GM23338 (cell line): Measurements from ENCODE around the gene NLGN1. TPM values are rescaled to one million over a fixed set of nuclear protein-coding genes. Genes with fewer than 3 reads are reported as not detected.

Experiments used
- ATAC-seq: fragments of 200-7000 bp; cut with Tn5 transposase; 3 replicates; pipeline ENCODE4 v1.9.1; 2020
- DNase-seq: peaks from one replicate; pipeline ENCODE4 v3.0.0-alpha.2; 2015; ENCODE audit warnings: low spot score
- H2AFZ ChIP-seq: fragments of 200-600 bp; sonication (generic); 2 replicates; pipeline ENCODE4 v1.8.0; 2016; ENCODE audit warnings: antibody characterized with exemption, mild to moderate bottlenecking, moderate library complexity
- H3F3A ChIP-seq: fragments of 200-600 bp; sonication (generic); replicated peaks from 2 replicates; pipeline ENCODE4 v1.8.0; 2017; ENCODE audit warnings: antibody characterized with exemption, mixed run types, low read depth
- H3K27ac ChIP-seq: fragments of 200-600 bp; sonication (generic); 2 replicates; pipeline ENCODE4 v1.6.1; 2016; ENCODE audit warnings: low read depth
- H3K27me3 ChIP-seq: fragments of 200-600 bp; sonication (generic); 2 replicates; pipeline ENCODE4 v1.8.0; 2016; ENCODE audit warnings: mild to moderate bottlenecking, mixed run types, moderate library complexity; ENCODE audit not compliant: insufficient read depth
- H3K36me3 ChIP-seq: fragments of 200-600 bp; sonication (generic); 2 replicates; pipeline ENCODE4 v1.8.0; 2016; ENCODE audit warnings: mild to moderate bottlenecking; ENCODE audit not compliant: insufficient read depth
- H3K4me1 ChIP-seq: fragments of 200-600 bp; sonication (generic); 2 replicates; pipeline ENCODE4 v1.8.0; 2016; ENCODE audit warnings: mild to moderate bottlenecking, moderate library complexity; ENCODE audit not compliant: insufficient read depth
- H3K4me2 ChIP-seq: fragments of 200-600 bp; sonication (generic); 2 replicates; pipeline ENCODE4 v1.7.1; 2017; ENCODE audit warnings: mixed run types
- H3K4me3 ChIP-seq: fragments of 200-600 bp; sonication (generic); 2 replicates; pipeline ENCODE4 v1.6.1; 2016; ENCODE audit warnings: mixed run types
- H3K79me2 ChIP-seq: fragments of 200-600 bp; sonication (generic); replicated peaks from 2 replicates; pipeline ENCODE4 v1.8.0; 2017; ENCODE audit warnings: mild to moderate bottlenecking; ENCODE audit not compliant: insufficient read depth
- H3K9me2 ChIP-seq: fragments of 200-600 bp; sonication (generic); 2 replicates; pipeline ENCODE4 v1.8.0; 2017; ENCODE audit not compliant: insufficient read depth
- H4K20me1 ChIP-seq: fragments of 200-600 bp; sonication (generic); replicated peaks from 2 replicates; pipeline ENCODE4 v1.8.0; 2017; ENCODE audit warnings: mild to moderate bottlenecking; ENCODE audit not compliant: insufficient read depth
- H3K27ac Mint-ChIP-seq: 2 replicates; pipeline ENCODE4 v1.8.0; 2020; ENCODE audit warnings: inconsistent platforms, mild to moderate bottlenecking, moderate library complexity, mixed read lengths
- H3K27me3 Mint-ChIP-seq: 3 replicates; pipeline ENCODE4 v1.8.0; 2022; ENCODE audit warnings: low read depth, mild to moderate bottlenecking, moderate library complexity, mixed read lengths, inconsistent platforms; ENCODE audit not compliant: insufficient read depth, poor library complexity
- H3K36me3 Mint-ChIP-seq: 3 replicates; pipeline ENCODE4 v1.8.0; 2021; ENCODE audit warnings: low read depth, mild to moderate bottlenecking, inconsistent platforms, moderate library complexity, mixed read lengths
- H3K4me1 Mint-ChIP-seq: 3 replicates; pipeline ENCODE4 v1.8.0; 2020; ENCODE audit warnings: mild to moderate bottlenecking, inconsistent platforms, mixed read lengths
- H3K4me3 Mint-ChIP-seq: 3 replicates; pipeline ENCODE4 v1.8.0; 2021; ENCODE audit warnings: moderate library complexity, mild to moderate bottlenecking, inconsistent platforms, mixed read lengths
- H3K9me3 Mint-ChIP-seq: 3 replicates; pipeline ENCODE4 v1.8.0; 2020; ENCODE audit warnings: moderate library complexity, mild to moderate bottlenecking, inconsistent platforms, mixed read lengths
- EZH2 ChIP-seq: fragments of 200-600 bp; sonication (generic); IDR thresholded peaks from one replicate; pipeline ENCODE4 v1.8.0; 2017; ENCODE audit warnings: antibody characterized with exemption, mild to moderate bottlenecking, low read depth; ENCODE audit not compliant: unreplicated experiment
- JUNB ChIP-seq: IDR thresholded peaks from one replicate; pipeline ENCODE4 v1.6.1; 2016; ENCODE audit warnings: antibody characterized with exemption; ENCODE audit not compliant: unreplicated experiment
- NANOG ChIP-seq: IDR thresholded peaks from 2 replicates; pipeline ENCODE4 v1.6.1; 2016; ENCODE audit warnings: antibody characterized with exemption, borderline replicate concordance
- POLR2AphosphoS5 ChIP-seq: IDR thresholded peaks from 2 replicates; pipeline ENCODE4 v1.6.1; 2016; ENCODE audit warnings: antibody characterized with exemption, low read depth
- STAT1 ChIP-seq: IDR thresholded peaks from one replicate; pipeline ENCODE4 v1.6.1; 2016; ENCODE audit warnings: antibody characterized with exemption; ENCODE audit not compliant: unreplicated experiment
- ZNF331 ChIP-seq: fragments of 250-450 bp; sonication (Bioruptor Pico); IDR thresholded peaks from 2 replicates; pipeline ENCODE4 v1.5.0; 2020; ENCODE audit warnings: low read depth, mild to moderate bottlenecking, moderate library complexity
- polyA plus RNA-seq: library from polyadenylated mRNA; unstranded; fragments of >200 nt; fragmentation: Nextera tagmentation; extraction: Ambion mirVana; gene quantifications from 2 replicates; pipeline ENCODE4 v1.2.1, GENCODE V29; 2016
- total RNA-seq: library from RNA; depleted of rRNA; stranded (reverse); fragments of >200 nt; shearing (Covaris generic); gene quantifications from 2 replicates; pipeline ENCODE4 v1.2.3, GENCODE V29; 2014
- TF ChIP-seq, protein P1 (sequence below): fragments of 250-450 bp; sonication (Bioruptor Pico); IDR thresholded peaks from 2 replicates; pipeline ENCODE4 v1.5.0; 2020; ENCODE audit warnings: mild to moderate bottlenecking, moderate library complexity
- TF ChIP-seq, protein P2 (sequence below), 2 experiments: fragments of 200-600 bp in 1 of 2; sonication (generic) in 1 of 2; conservative IDR thresholded peaks; 2 replicates each; pipeline versions ENCODE4 v1.5.1 to v1.6.1; 2016 to 2017; ENCODE audit warnings: antibody characterized with exemption in 2 of 2, low read depth in 2 of 2, mild to moderate bottlenecking in 2 of 2, moderate library complexity in 1 of 2
- TF ChIP-seq, protein P3 (sequence below): IDR thresholded peaks from 2 replicates; pipeline ENCODE4 v1.6.1; 2016; ENCODE audit warnings: antibody characterized with exemption
- TF ChIP-seq, protein P4 (sequence below): IDR thresholded peaks from one replicate; pipeline ENCODE4 v1.6.1; 2018; ENCODE audit warnings: antibody characterized with exemption; ENCODE audit not compliant: unreplicated experiment

NLGN1 gene
- total and polyA plus RNA-seq, 2 experiments from 2014 or later = 6.5 to 18.6 TPM

DNA sequence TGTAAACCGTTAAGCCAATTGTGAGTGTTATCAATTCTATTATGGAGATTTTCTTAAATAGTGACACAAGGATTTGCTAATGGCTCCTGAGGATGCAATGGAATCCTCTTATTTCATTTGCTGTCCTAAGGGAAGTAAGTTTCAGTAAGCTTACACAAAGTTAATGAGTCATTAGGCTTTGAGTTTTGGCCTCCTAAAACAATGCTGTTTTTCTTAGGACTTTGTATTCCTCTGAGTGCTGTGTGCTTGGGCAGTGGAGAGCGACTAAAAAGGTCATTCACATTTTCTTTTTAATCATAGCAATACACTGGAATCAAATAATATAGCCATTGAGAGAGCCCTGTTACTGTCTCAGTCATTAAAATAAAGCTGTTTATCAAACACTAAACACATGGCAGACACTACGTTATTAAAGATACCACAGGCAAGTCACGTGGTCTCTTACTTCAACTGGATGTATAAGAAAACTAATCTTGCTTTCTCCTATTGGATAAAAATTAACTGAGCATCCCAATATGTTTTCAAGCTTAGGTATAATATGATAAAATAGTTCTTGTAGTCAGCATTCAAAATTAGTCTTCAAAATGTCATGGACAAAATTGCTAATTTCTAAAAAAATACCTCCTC lies 290.8 kb downstream of the NLGN1 start:
- peaks cover 6% of the 10 kb centered on the region for H3K4me1 ChIP-seq
- no peaks in the 10 kb centered on the region for H3K27me3 ChIP-seq
- H2AFZ ChIP-seq = no peak overlapping the region
- H3K27ac ChIP-seq = no peak overlapping the region
- Mint-ChIP-seq H3K4me3 (no peak overlapping the region), H3K4me1 (peaks cover 26% of the 10 kb centered on the region), H3K36me3 (no peaks in the 10 kb centered on the region), H3K27me3 (no peaks in the 10 kb centered on the region), H3K9me3 (no peaks in the 10 kb centered on the region), H3K27ac (peak overlapping the region; percentile 3; the same call in 1 of the 2 replicates)
- DNase-seq (no peak), ATAC-seq (no peak)
- H3K36me3 ChIP-seq = no peaks in the 10 kb centered on the region
- no peak overlapping the region for H3K4me2 ChIP-seq
- no peaks in the 10 kb centered on the region for H3F3A ChIP-seq
- no peak overlapping the region for H3K4me3 ChIP-seq
- TF ChIP-seq, protein P1, sequence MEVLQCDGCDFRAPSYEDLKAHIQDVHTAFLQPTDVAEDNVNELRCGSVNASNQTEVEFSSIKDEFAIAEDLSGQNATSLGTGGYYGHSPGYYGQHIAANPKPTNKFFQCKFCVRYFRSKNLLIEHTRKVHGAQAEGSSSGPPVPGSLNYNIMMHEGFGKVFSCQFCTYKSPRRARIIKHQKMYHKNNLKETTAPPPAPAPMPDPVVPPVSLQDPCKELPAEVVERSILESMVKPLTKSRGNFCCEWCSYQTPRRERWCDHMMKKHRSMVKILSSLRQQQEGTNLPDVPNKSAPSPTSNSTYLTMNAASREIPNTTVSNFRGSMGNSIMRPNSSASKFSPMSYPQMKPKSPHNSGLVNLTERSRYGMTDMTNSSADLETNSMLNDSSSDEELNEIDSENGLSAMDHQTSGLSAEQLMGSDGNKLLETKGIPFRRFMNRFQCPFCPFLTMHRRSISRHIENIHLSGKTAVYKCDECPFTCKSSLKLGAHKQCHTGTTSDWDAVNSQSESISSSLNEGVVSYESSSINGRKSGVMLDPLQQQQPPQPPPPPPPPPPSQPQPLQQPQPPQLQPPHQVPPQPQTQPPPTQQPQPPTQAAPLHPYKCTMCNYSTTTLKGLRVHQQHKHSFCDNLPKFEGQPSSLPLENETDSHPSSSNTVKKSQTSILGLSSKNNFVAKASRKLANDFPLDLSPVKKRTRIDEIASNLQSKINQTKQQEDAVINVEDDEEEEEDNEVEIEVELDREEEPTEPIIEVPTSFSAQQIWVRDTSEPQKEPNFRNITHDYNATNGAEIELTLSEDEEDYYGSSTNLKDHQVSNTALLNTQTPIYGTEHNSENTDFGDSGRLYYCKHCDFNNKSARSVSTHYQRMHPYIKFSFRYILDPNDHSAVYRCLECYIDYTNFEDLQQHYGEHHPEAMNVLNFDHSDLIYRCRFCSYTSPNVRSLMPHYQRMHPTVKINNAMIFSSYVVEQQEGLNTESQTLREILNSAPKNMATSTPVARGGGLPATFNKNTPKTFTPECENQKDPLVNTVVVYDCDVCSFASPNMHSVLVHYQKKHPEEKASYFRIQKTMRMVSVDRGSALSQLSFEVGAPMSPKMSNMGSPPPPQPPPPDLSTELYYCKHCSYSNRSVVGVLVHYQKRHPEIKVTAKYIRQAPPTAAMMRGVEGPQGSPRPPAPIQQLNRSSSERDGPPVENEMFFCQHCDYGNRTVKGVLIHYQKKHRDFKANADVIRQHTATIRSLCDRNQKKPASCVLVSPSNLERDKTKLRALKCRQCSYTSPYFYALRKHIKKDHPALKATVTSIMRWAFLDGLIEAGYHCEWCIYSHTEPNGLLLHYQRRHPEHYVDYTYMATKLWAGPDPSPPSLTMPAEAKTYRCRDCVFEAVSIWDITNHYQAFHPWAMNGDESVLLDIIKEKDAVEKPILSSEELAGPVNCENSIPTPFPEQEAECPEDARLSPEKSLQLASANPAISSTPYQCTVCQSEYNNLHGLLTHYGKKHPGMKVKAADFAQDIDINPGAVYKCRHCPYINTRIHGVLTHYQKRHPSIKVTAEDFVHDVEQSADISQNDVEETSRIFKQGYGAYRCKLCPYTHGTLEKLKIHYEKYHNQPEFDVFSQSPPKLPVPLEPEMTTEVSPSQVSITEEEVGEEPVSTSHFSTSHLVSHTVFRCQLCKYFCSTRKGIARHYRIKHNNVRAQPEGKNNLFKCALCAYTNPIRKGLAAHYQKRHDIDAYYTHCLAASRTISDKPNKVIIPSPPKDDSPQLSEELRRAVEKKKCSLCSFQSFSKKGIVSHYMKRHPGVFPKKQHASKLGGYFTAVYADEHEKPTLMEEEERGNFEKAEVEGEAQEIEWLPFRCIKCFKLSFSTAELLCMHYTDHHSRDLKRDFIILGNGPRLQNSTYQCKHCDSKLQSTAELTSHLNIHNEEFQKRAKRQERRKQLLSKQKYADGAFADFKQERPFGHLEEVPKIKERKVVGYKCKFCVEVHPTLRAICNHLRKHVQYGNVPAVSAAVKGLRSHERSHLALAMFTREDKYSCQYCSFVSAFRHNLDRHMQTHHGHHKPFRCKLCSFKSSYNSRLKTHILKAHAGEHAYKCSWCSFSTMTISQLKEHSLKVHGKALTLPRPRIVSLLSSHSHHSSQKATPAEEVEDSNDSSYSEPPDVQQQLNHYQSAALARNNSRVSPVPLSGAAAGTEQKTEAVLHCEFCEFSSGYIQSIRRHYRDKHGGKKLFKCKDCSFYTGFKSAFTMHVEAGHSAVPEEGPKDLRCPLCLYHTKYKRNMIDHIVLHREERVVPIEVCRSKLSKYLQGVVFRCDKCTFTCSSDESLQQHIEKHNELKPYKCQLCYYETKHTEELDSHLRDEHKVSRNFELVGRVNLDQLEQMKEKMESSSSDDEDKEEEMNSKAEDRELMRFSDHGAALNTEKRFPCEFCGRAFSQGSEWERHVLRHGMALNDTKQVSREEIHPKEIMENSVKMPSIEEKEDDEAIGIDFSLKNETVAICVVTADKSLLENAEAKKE (CRISPR knock-in tag) = no peak
- TF ChIP-seq POLR2AphosphoS5 = no peak
- TF ChIP-seq, protein P2, sequence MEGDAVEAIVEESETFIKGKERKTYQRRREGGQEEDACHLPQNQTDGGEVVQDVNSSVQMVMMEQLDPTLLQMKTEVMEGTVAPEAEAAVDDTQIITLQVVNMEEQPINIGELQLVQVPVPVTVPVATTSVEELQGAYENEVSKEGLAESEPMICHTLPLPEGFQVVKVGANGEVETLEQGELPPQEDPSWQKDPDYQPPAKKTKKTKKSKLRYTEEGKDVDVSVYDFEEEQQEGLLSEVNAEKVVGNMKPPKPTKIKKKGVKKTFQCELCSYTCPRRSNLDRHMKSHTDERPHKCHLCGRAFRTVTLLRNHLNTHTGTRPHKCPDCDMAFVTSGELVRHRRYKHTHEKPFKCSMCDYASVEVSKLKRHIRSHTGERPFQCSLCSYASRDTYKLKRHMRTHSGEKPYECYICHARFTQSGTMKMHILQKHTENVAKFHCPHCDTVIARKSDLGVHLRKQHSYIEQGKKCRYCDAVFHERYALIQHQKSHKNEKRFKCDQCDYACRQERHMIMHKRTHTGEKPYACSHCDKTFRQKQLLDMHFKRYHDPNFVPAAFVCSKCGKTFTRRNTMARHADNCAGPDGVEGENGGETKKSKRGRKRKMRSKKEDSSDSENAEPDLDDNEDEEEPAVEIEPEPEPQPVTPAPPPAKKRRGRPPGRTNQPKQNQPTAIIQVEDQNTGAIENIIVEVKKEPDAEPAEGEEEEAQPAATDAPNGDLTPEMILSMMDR (conservative IDR thresholded peaks at IDR 0.05; ENCODE audit: low read depth in 2 of 2) = no peak
- TF ChIP-seq, protein P3, sequence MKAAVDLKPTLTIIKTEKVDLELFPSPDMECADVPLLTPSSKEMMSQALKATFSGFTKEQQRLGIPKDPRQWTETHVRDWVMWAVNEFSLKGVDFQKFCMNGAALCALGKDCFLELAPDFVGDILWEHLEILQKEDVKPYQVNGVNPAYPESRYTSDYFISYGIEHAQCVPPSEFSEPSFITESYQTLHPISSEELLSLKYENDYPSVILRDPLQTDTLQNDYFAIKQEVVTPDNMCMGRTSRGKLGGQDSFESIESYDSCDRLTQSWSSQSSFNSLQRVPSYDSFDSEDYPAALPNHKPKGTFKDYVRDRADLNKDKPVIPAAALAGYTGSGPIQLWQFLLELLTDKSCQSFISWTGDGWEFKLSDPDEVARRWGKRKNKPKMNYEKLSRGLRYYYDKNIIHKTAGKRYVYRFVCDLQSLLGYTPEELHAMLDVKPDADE = no peak
- TF ChIP-seq EZH2 = no peak
- TF ChIP-seq NANOG = no peak
- TF ChIP-seq, protein P4, sequence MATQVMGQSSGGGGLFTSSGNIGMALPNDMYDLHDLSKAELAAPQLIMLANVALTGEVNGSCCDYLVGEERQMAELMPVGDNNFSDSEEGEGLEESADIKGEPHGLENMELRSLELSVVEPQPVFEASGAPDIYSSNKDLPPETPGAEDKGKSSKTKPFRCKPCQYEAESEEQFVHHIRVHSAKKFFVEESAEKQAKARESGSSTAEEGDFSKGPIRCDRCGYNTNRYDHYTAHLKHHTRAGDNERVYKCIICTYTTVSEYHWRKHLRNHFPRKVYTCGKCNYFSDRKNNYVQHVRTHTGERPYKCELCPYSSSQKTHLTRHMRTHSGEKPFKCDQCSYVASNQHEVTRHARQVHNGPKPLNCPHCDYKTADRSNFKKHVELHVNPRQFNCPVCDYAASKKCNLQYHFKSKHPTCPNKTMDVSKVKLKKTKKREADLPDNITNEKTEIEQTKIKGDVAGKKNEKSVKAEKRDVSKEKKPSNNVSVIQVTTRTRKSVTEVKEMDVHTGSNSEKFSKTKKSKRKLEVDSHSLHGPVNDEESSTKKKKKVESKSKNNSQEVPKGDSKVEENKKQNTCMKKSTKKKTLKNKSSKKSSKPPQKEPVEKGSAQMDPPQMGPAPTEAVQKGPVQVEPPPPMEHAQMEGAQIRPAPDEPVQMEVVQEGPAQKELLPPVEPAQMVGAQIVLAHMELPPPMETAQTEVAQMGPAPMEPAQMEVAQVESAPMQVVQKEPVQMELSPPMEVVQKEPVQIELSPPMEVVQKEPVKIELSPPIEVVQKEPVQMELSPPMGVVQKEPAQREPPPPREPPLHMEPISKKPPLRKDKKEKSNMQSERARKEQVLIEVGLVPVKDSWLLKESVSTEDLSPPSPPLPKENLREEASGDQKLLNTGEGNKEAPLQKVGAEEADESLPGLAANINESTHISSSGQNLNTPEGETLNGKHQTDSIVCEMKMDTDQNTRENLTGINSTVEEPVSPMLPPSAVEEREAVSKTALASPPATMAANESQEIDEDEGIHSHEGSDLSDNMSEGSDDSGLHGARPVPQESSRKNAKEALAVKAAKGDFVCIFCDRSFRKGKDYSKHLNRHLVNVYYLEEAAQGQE = no peak
- TF ChIP-seq JUNB = no peak
- no peak for TF ChIP-seq STAT1
- TF ChIP-seq ZNF331 (CRISPR knock-in tag) = no peak
- no peaks in the 10 kb centered on the region for H3K9me2 ChIP-seq
- no peaks in the 10 kb centered on the region for H4K20me1 ChIP-seq
- no peaks in the 10 kb centered on the region for H3K79me2 ChIP-seq
